Measurements from ENCODE around the gene ATG16L2.

ATG16L2 gene, protein sequence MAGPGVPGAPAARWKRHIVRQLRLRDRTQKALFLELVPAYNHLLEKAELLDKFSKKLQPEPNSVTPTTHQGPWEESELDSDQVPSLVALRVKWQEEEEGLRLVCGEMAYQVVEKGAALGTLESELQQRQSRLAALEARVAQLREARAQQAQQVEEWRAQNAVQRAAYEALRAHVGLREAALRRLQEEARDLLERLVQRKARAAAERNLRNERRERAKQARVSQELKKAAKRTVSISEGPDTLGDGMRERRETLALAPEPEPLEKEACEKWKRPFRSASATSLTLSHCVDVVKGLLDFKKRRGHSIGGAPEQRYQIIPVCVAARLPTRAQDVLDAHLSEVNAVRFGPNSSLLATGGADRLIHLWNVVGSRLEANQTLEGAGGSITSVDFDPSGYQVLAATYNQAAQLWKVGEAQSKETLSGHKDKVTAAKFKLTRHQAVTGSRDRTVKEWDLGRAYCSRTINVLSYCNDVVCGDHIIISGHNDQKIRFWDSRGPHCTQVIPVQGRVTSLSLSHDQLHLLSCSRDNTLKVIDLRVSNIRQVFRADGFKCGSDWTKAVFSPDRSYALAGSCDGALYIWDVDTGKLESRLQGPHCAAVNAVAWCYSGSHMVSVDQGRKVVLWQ

GRCh38 chr11:72814286-72815109 lies at the start of gene ATG16L2:
Gene ATG16L2, plus strand, starts transcription at chr11:72814411. Its CDS starts 35 bp downstream, at chr11:72814446.
- peak; percentile 87 for DNase-seq

DNA sequence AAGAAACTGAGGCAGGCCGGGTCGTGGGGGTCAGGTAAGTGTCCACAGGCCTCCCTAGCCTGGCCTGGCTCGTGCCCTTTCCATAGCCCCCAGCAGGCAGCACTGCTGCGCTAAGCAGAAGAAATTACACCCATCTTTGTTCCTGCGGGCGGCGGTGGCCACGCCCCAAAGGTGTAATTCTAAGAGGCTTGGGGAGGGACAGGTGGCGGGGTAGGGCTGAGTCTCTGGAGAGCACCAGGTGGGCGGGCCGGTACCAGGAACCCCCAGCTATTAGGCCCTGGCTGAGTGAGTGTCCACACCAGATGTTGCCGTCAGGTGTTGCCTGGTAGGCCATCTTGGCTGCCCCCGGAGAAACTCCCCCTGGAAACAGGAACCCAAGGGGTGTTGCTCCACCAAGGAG lies 49.7 kb upstream of the ATG16L2 start:
- peak; percentile 96 for DNase-seq

- no peak for DNase-seq
These were observed 47.9 kb upstream of the ATG16L2 start for GRCh38 chr11:72766152-72766902.

DNA sequence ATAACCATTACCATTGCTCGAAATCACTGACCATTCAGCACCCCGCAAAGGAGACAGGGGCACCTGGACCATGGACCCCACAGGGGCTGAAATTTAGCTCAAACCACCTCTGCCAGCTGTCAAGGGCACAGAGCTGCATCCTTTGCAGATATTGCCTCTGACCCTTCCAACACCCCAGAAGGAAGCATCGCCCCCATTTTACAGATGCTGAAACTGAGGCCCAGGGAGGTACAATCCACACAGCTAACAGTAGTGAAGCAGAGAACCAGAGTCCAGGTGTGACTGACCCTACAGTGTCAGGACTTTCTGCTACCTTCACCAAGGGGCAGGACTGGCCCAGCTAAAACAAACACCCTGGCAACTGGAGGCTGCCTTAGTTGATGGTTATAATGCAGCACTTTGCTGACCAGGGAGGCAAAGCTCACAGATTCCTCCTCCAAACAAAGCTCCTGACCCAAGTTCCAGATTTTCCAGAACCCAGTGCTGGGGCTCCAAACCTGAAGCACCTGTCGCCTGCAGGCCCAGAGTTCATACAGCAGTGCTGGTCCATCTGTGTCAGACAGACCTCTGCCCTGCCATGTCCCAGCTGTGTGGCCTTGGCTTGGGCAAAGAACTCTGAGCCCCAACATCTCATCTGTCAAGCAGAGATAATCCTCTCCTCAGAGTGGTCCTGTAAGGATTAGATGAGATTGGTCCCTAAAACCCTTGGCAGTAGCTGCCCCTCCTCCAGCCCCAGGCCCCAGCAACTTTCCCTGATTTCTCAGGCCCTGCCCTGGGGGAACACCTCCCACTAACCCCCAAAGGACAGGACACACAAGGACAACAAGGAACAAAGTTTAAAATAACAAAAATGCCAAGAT lies 46.8 kb upstream of the ATG16L2 start:
- no peak for DNase-seq

GRCh38 chr11:72768581-72768980 lies 45.6 kb upstream of the ATG16L2 start:
- DNase-seq = no peak

DNA sequence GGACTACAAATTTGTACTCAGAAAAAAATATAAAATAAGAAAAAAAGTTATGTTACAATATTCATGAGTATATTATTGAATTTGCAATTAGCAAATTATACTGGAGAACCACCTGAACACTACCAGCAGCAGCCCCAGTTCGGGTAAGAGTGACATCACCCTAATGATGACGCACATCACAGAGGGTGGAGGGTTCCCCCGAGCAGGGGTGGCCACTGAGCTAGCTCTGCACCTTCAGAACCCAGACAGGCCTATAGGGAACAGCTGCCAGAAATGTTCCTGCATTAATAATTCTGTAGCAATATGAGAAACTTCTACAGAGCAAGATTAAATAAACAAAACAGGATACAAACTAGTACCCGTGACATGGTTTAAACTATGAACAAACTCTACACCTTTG lies 44.5 kb upstream of the ATG16L2 start:
- DNase-seq = no peak

DNA sequence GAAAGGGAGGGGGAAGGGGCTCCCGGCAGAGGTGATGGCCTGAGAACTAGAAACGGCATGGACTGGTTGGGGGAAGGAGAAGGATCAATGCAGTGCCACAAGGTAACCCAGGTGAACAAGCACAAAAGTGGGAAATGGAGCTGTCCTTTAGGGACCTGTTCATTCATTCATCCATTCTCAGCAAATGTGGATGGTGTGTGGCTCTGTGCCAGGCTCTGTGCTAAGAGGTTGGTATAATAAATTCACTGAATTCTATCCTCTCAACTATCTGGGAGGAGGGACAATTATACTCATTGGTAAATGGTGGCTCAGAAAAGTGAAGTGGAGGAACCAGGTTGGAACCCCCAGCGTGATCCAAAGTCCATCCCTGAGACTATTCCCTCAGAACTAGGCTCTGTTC lies 43.4 kb upstream of the ATG16L2 start:
- no peak for DNase-seq

- no peak for DNase-seq
These were observed 42.7 kb upstream of the ATG16L2 start for GRCh38 chr11:72771507-72771906.

DNA sequence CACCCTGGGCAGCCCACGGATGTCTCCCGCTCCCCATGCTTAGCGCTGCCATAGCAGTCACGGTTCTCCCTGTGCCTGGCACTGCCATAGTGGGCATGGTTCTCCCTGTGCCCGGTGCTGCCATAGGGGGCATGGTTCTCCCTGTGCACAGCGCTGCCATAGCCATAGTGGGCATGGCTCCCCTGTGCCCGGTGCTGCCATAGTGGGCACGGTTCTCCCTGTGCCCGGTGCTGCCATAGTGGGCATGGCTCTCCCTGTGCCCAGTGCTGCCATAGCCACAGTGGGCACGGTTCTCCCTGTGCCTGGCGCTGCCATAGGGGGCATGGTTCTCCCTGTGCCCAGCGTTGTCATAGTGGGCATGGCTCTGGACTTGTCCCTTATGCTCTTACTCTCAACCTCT lies 42.2 kb upstream of the ATG16L2 start:
- DNase-seq = no peak

DNA sequence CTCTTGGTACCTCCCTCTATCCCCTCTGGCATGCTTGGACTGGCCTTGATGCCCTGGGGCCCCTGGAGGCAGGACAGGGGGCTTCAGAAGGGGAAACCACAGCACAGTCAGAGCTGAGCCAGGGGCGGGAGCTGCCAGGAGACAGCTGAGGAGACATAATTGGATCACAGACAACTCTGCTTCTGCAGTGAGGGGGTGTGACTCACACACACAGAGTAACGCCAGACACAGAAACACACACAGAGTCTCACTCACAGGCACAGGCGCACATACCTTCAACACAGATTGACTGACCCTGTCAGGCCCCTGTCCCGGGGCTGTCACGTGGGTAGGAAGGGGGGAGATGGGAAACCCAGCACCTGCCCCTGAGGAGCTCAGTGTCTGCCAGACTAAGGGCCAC lies 40.9 kb upstream of the ATG16L2 start:
- DNase-seq = no peak

- DNase-seq = no peak
These were observed 40.5 kb upstream of the ATG16L2 start for GRCh38 chr11:72773696-72774095.

GRCh38 chr11:72774499-72774898 lies 39.7 kb upstream of the ATG16L2 start:
- DNase-seq = no peak

- DNase-seq = no peak
These were observed 38.7 kb upstream of the ATG16L2 start for GRCh38 chr11:72775288-72776110.

- no peak for DNase-seq
These were observed 37.9 kb upstream of the ATG16L2 start for GRCh38 chr11:72776117-72776843.

- DNase-seq = no peak
These were observed 37.1 kb upstream of the ATG16L2 start for GRCh38 chr11:72776844-72777754.

DNA sequence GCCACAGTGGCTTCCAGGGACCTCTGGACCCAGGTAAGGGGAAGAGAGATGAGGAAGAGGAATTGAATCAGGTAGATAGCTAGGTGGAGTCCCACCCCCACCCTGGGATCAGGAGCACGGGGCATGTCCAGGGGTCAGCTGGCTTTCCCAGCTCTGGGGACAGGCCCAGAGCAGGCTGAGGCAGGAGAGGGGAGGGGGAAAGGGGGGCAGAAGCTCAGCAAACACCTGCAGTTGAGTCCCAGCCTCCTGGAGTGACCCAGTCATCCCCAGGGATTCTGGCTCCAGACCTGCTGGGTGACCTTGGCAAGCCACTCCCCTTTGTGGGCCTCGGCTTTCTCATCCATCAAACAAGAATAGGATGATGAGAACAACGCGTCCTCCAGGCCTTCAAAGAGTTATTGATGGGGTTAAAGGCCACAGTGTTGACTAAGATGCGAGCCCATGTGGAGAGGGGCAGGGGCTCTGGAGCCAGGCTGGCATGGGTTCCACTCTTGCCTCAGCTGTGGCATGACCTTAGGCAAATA lies 36.4 kb upstream of the ATG16L2 start:
- no peak for DNase-seq

GRCh38 chr11:72778535-72779494 lies 35.4 kb upstream of the ATG16L2 start:
- DNase-seq = no peak

Measured in NCI-H2171 (cell line).